BJ (cell line): Measurements from ENCODE around the gene SUPT4H1. TPM values are rescaled to one million over a fixed set of nuclear protein-coding genes. Genes with fewer than 3 reads are reported as not detected.

Source experiments
- CTCF ChIA-PET: fragments of 350-600 bp; formaldehyde crosslinking; extraction: SDS; loops from one replicate; lab custom pipeline; 2021; ENCODE audit warnings: antibody characterized with exemption, inconsistent platforms; lab: Yijun Ruan, JAX
- POLR2A ChIA-PET: fragments of 300-600 bp; sonication (Branson Sonifier 250); formaldehyde crosslinking; extraction: SDS; loops from one replicate; lab custom pipeline; 2021; ENCODE audit warnings: antibody characterized with exemption; lab: Charles Lee
- DNase-seq: peaks from one replicate; pipeline ENCODE4 v3.0.0-alpha.2; 2011; ENCODE audit warnings: low read depth
- H3K27me3 ChIP-seq: 2 replicates; pipeline ENCODE4 v1.6.0; 2011; ENCODE audit warnings: low read length; ENCODE audit not compliant: control insufficient read depth, insufficient read depth
- H3K36me3 ChIP-seq: 2 replicates; pipeline ENCODE4 v1.5.1; 2011; ENCODE audit warnings: low read length; ENCODE audit not compliant: control insufficient read depth, insufficient read depth
- H3K4me3 ChIP-seq: 2 replicates; pipeline ENCODE4 v1.5.1; 2011; ENCODE audit warnings: low read depth, mild to moderate bottlenecking, control low read depth, low read length
- CTCF ChIP-seq: IDR thresholded peaks from 2 replicates; pipeline ENCODE4 v1.5.1; 2011; ENCODE audit warnings: low read depth, mild to moderate bottlenecking, control low read depth, inconsistent platforms, low read length, moderate library complexity; ENCODE audit not compliant: insufficient read depth
- polyA plus RNA-seq: library from polyadenylated mRNA; depleted of rRNA; stranded (reverse); fragments of >200 nt; gene quantifications from 2 replicates; pipeline ENCODE4 v1.2.3, GENCODE V29; 2011

SUPT4H1 gene
- polyA plus RNA-seq, 1 experiment, result 145 TPM

DNA sequence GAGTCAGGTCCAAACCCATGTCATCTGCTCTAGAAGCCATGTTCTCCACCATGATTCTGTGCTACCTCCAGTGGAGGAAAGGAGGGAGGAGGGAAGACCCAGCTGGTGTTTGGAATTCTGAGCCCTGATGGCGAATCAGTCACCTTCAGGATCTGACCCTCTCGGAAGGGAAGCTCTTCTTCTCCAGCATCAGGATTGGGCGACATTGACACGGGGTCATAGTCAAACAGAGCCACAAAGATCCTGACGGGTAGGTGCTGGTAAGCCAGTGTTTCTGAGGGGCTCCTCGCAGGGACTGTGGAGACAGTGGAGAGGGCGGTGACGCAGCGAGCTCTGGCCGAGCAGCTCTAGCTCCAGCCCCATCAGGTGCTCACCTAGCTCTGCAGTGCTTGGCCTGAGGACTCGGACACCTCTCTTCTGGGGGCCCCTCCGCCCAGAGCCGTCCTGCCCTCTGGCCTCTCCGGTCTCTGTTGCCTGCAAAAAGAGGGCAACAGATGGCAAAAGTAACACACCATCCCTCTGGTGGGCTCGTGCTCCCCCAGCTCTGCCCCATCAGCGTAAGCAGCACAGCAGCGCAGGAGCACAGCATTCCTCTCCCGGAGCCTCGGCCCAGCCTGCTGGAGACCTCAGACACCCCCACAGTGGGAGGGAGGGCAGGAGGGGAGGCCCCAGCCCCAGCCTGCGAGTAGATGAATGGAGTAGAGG, 44.4 kb downstream of the SUPT4H1 start:
- no peaks in the 10 kb centered on the region for H3K36me3 ChIP-seq
- ChIA-PET CTCF (interaction anchor here (0.9 to 2.4 kb wide), 4 partner anchors 9 to 140 kb away, joined by 3 to 15 read pairs (median 6); no protein-coding TSS in a partner anchor), POLR2A (no interaction called here)
- DNase-seq, result no peak
- no peak for TF ChIP-seq CTCF
- H3K27me3 ChIP-seq, result no peaks in the 10 kb centered on the region
- no peak overlapping the region for H3K4me3 ChIP-seq

DNA sequence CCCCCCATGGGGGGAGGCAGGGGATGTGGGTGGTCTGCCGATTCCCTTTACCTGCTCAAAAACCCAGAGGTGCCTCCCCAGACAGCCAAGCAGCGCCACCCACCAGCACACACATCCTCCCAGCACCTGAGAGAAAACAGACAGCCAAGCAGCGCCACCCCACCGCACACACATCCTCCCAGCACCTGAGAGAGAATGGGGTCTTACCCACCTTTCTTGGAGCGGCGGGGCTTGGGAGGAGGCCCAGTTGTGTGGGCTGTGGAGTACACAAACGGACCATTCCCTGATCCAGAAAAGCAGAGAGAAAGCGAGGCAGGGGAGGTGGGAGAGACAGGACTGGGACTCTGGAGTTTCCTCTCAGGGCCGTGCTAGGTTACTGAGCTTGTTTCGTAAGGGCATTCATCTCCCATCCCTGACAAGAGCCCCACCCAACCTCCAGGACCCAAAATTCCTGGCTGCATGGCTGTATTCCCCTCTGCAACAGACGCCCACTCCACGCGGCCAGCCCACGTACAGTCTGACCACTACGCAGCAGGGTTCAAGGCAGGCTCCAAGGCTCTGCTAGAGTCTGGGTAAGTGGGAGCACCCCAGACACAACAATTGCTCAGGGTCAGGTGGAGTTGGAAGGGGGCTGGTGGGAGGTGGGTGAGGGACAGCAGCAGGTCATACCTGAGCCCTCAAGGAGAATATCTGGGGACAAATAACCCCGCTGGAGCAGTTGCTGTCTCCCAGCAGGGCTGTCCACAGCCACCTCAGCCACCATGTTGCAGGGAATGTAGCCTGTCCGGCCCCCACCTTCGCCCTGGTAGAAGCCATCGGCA, 45.7 kb downstream of the SUPT4H1 start:
- H3K36me3 ChIP-seq, result no peaks in the 10 kb centered on the region
- H3K4me3 ChIP-seq, result no peak overlapping the region
- H3K27me3 ChIP-seq, result no peaks in the 10 kb centered on the region
- no peak for DNase-seq
- POLR2A ChIA-PET, result no interaction called here
- TF ChIP-seq CTCF, result no peak
- CTCF ChIA-PET, result interaction anchor here (2.6 to 4.9 kb wide), 4 partner anchors 7 to 141 kb away, joined by 9 to 25 read pairs (median 24); partner anchors contain the start of gene RNF43

DNA sequence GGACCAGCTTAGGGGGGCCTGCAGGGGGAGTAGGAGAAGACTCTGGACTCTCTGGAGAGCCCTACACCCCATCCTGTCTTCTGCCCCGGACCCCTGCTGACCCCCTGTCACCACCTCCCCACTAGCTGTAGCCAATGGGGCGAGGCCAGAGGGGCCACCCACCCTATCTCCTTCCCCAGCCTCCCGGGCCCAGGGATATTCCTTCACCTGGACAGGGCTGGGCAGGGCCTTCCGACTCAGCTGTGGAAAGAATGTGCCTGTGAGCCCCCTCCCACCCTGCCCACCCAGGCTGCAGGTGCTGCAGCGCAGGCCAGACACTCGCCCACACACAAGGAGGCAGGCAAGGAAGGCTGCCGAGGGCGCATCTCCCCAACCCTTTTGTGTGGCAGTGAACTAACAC, 46.4 kb downstream of the SUPT4H1 start:
- Histone ChIP-seq H3K4me3 (no peak overlapping the region), H3K36me3 (no peaks in the 10 kb centered on the region), H3K27me3 (no peaks in the 10 kb centered on the region)
- ChIA-PET POLR2A (no interaction called here), CTCF (interaction anchor here (1.3 to 4.9 kb wide), 6 partner anchors 8 to 142 kb away, joined by 4 to 25 read pairs (median 16); partner anchors contain the start of gene RNF43)
- no peak for DNase-seq
- no peak for TF ChIP-seq CTCF

GRCh38 chr17:58304750-58305486, 47.1 kb downstream of the SUPT4H1 start:
- no peaks in the 10 kb centered on the region for H3K36me3 ChIP-seq
- H3K4me3 ChIP-seq, result no peak overlapping the region
- TF ChIP-seq CTCF, result no peak
- no peak for DNase-seq
- no peaks in the 10 kb centered on the region for H3K27me3 ChIP-seq
- ChIA-PET CTCF (interaction anchor here (0.6 to 4.9 kb wide), 10 partner anchors 9 to 783 kb away, joined by 3 to 25 read pairs (median 8); partner anchors contain the start of genes RNF43 and SUPT4H1), POLR2A (no interaction called here)
